Testis (tissue), 3 donors: ENCODE data around the gene SERINC2. TPM values are rescaled to one million over a fixed set of nuclear protein-coding genes. Genes with fewer than 3 reads are reported as not detected.

Experiments used
- DNase-seq: peaks from one replicate; pipeline ENCODE4 v3.0.0-alpha.2; 2019
- H3K27ac ChIP-seq, 2 donors: fragments of 200-600 bp; sonication (generic); one replicate each; pipeline ENCODE4 v1.5.1; 2019
- H3K27me3 ChIP-seq: fragments of 200-600 bp; sonication (generic); one replicate; pipeline ENCODE4 v1.5.1; 2019
- H3K36me3 ChIP-seq: fragments of 200-600 bp; sonication (generic); one replicate; pipeline ENCODE4 v1.5.1; 2017; ENCODE audit warnings: low read depth; ENCODE audit errors: missing control alignments
- H3K4me1 ChIP-seq: fragments of 200-600 bp; sonication (generic); one replicate; pipeline ENCODE4 v1.5.1; 2019
- H3K4me3 ChIP-seq, 2 donors: fragments of 200-600 bp; sonication (generic); one replicate each; pipeline ENCODE4 v1.5.1; 2017 to 2019
- H3K9me3 ChIP-seq: fragments of 200-600 bp; sonication (generic); one replicate; pipeline ENCODE4 v1.5.1; 2017
- POLR2A ChIP-seq: fragments of 450-650 bp; IDR thresholded peaks from one replicate; pipeline ENCODE4 v1.6.1; 2017; ENCODE audit warnings: antibody characterized with exemption, mild to moderate bottlenecking, moderate library complexity
- WGBS, 2 donors: methylation state at CpG; one replicate each; pipeline ENCODE4 v1.1.5; 2018; 5-methylcytosine and 5-hydroxymethylcytosine counted together
- intact Hi-C: fragments of 100-400 bp; cut with DNase I; formaldehyde crosslinking; loops from one replicate; pipeline ENCODE4 v1.15.1; 2023; ENCODE audit warnings: low total_unique reads
- polyA plus RNA-seq: library from polyadenylated mRNA; stranded (reverse); fragments of 350-450 nt; fragmentation: Illumina TruSeq; extraction: RNeasy Lipid Tissue Mini Kit (QIAGEN cat#74804); gene quantifications from one replicate; pipeline ENCODE4 v1.2.3, GENCODE V29; 2014; ENCODE audit warnings: low read depth, low replicate concordance; ENCODE audit not compliant: insufficient read depth
- total RNA-seq, 2 donors: library from RNA; depleted of rRNA; stranded (reverse); fragments of >200 nt; gene quantifications; one replicate each; pipeline ENCODE4 v1.2.3, GENCODE V29; 2016
- TF ChIP-seq, protein P1 (sequence below), 3 experiments: fragments of 450-650 bp in 2 of 3; fragments of 200-600 bp in 1 of 3; sonication (generic) in 1 of 3; IDR thresholded peaks; one replicate each; pipeline ENCODE4 v1.5.1; 2016 to 2019; ENCODE audit warnings: antibody characterized with exemption in 3 of 3, mild to moderate bottlenecking in 2 of 3, moderate library complexity in 1 of 3

SERINC2 gene
- total and polyA plus RNA-seq, 3 donors from 2014 or later: 9.5 to 21.7 (median 10.8) TPM

DNA sequence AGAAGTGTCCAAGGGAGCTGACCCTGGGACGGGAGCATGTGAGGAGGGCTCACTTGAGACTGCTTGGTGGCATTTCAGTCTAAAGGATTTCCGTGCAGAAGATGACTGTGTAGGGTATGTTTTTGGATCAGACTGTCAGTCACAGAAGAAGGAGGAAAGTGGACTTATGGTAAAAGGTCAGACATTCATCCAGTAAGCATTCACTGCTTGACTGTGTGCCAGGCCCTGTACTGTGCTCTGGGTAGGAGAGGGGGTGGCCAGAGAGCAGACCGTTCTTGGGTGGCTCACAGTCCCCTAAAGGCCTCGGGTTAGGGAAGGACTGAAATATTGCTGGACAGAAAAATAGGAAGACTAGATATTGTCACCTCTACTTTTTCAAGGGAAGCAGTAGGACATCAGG is 2.1 kb upstream of the SERINC2 start:
- no peak overlapping the region for H3K27ac ChIP-seq
- 87 to 88% methylated on average over 4 of the region's 4 CpGs for WGBS, 2 donors
- H3K36me3 ChIP-seq: no peaks in the 10 kb centered on the region
- intact Hi-C loops: no loop called here
- no peak for DNase-seq
- TF ChIP-seq, protein P1, sequence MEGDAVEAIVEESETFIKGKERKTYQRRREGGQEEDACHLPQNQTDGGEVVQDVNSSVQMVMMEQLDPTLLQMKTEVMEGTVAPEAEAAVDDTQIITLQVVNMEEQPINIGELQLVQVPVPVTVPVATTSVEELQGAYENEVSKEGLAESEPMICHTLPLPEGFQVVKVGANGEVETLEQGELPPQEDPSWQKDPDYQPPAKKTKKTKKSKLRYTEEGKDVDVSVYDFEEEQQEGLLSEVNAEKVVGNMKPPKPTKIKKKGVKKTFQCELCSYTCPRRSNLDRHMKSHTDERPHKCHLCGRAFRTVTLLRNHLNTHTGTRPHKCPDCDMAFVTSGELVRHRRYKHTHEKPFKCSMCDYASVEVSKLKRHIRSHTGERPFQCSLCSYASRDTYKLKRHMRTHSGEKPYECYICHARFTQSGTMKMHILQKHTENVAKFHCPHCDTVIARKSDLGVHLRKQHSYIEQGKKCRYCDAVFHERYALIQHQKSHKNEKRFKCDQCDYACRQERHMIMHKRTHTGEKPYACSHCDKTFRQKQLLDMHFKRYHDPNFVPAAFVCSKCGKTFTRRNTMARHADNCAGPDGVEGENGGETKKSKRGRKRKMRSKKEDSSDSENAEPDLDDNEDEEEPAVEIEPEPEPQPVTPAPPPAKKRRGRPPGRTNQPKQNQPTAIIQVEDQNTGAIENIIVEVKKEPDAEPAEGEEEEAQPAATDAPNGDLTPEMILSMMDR (IDR thresholded peaks at IDR 0.05): no peak
- no peak for TF ChIP-seq POLR2A
- H3K4me1 ChIP-seq: peaks cover 3% of the 10 kb centered on the region
- no peak overlapping the region for H3K4me3 ChIP-seq
- H3K9me3 ChIP-seq: no peaks in the 10 kb centered on the region
- H3K27me3 ChIP-seq: no peaks in the 10 kb centered on the region

DNA sequence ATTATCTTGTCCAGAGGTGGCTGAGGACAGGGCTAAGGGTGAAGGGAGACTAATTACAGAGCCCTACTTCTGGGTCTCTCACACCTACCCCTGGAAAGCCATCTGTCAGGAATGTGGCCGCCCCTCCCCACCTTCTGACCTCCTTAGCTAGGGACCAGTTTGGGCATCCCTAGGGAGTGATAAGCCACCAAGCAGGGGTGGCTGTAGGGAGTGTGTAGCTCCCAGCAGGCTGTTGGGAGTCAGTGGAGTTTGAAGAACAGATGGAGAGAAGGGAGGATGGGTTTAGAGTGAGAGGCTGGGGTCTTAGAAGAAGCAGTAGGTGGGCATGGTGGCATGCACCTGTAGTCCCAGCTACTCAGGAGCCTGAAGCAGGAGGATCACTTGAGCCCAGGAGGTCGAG is 808 bp upstream of the SERINC2 start:
- no peaks in the 10 kb centered on the region for H3K27me3 ChIP-seq
- no peak for TF ChIP-seq POLR2A
- TF ChIP-seq, protein P1 (IDR thresholded peaks at IDR 0.05): no peak

DNA sequence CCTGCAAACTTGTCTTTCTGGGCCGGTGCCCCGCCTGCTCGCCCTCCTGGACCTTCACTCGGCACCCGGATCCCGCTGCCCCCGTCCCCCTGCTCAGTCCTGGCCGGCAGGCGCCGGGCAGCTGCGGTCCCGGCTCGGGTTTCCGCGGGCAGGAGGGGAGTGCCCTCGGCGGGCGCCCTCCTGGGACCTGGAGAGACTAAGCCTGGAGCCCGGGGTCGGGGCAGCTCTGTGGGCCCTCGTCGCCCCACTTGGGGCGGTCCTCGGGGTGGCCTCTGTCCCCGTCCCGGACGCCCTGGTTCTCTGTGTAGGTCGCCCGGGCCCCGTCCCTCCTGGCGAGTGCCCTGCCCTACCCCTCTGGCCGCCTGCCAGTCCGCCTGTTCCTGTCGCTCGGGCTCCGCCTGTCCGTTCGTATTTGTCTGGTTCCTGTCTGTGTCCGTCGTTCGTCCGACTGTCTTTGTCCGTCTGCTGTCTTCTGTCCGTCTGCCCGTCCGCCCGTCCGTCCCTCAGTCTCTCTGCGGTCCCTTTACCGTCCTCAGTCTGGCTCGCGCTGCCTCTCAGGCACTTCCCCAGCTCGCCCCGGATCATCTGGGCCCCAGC is 490 bp downstream of the SERINC2 start:
- H3K9me3 ChIP-seq: no peaks in the 10 kb centered on the region
- intact Hi-C loops: no loop called here
- peaks cover 3% of the 10 kb centered on the region for H3K4me1 ChIP-seq
- peak overlapping the region; percentile 55 to 78 for H3K4me3 ChIP-seq
- peak; percentile 77 for DNase-seq
- peak overlapping the region in 1 of 2 donors; percentile 24 for H3K27ac ChIP-seq
- 0 to 1% methylated on average over 46 to 50 of the region's 54 CpGs for WGBS, 2 donors
- H3K36me3 ChIP-seq: no peaks in the 10 kb centered on the region
- no peaks in the 10 kb centered on the region for H3K27me3 ChIP-seq
- TF ChIP-seq POLR2A: no peak
- TF ChIP-seq, protein P1 (IDR thresholded peaks at IDR 0.05): no peak

More for the DNA sequence above, 808 bp upstream of the SERINC2 start:
- Histone ChIP-seq H3K36me3 (no peaks in the 10 kb centered on the region), H3K9me3 (no peaks in the 10 kb centered on the region), H3K27ac (no peak overlapping the region), H3K4me3 (no peak overlapping the region), H3K4me1 (peaks cover 3% of the 10 kb centered on the region)
- WGBS, 2 donors: 55 to 73% methylated on average over 2 of the region's 2 CpGs
- intact Hi-C loops: no loop called here
- no peak for DNase-seq

DNA sequence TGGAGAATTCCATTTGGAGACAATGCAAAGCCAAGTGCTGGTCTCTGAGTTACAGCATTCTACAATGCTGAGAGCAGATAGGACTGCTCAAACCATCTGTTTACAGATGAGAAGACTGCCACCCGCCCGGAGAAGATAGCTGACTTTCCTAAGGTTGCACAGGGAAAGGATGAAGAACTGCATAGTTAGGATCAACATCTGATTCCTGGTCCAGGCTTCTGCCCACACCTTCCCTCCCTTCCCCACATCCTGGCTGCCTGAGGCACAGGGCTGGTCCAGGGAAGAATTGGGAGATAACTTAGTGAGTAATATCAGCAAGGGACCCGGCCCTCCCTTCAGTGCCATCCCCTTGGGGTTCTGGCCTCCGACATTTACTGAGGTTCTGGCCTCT is 2.0 kb downstream of the SERINC2 start:
- Histone ChIP-seq H3K27ac (no peak overlapping the region), H3K36me3 (no peaks in the 10 kb centered on the region), H3K27me3 (no peaks in the 10 kb centered on the region), H3K9me3 (no peaks in the 10 kb centered on the region), H3K4me1 (peaks cover 3% of the 10 kb centered on the region), H3K4me3 (no peak overlapping the region)
- intact Hi-C loops: no loop called here
- WGBS, 2 donors: 83 to 97% methylated on average over 4 of the region's 4 CpGs
- no peak for TF ChIP-seq POLR2A
- TF ChIP-seq, protein P1 (IDR thresholded peaks at IDR 0.05): no peak
- DNase-seq: no peak

DNA sequence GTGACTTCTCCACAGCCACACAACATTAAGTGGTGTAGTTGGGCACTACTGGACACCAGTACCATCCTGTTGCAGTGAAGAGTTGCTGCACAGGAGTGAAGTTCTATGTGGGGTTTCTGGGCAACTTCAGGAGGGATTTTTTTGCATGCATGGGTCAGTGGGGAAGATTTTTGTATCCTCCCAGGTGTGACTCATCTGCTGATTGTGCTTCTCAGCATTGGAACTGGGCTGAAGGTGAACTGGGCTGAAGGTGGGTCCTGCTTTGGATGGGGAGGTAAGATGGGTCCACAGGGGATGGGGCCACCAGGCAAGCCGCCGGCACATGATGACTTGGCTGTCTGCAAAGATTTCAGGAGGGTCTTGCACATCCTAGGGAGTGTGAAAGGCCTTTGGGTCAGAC is 2.6 kb downstream of the SERINC2 start:
- WGBS, 2 donors: 89 to 100% methylated on average over 2 of the region's 2 CpGs
- H3K4me1 ChIP-seq: peaks cover 3% of the 10 kb centered on the region
- H3K27ac ChIP-seq: no peak overlapping the region
- intact Hi-C loops: no loop called here
- no peak for DNase-seq
- no peaks in the 10 kb centered on the region for H3K9me3 ChIP-seq
- H3K4me3 ChIP-seq: no peak overlapping the region
- TF ChIP-seq POLR2A: no peak
- TF ChIP-seq, protein P1 (IDR thresholded peaks at IDR 0.05): no peak
- no peaks in the 10 kb centered on the region for H3K27me3 ChIP-seq
- no peaks in the 10 kb centered on the region for H3K36me3 ChIP-seq
